Activated CD4-positive, alpha-beta T cell treated with anti-CD3 and anti-CD28 coated beads, Interleukin-2, amount 10 ng/mL, durations not matched to agents 7 days and 5 days (primary cell): ENCODE results near the gene KCNE2. TPM values are rescaled to one million over a fixed set of nuclear protein-coding genes. Genes with fewer than 3 reads are reported as not detected.

Source experiments
- CTCF ChIA-PET: fragments of 350-600 bp; sonication (Branson Sonifier 250); formaldehyde crosslinking; loops from one replicate; lab custom pipeline; 2021; ENCODE audit warnings: antibody characterized with exemption; lab: Charles Lee
- POLR2A ChIA-PET: fragments of 350-600 bp; sonication (Branson Sonifier 250); formaldehyde crosslinking; loops from one replicate; lab custom pipeline; 2021; ENCODE audit warnings: antibody characterized with exemption; lab: Charles Lee
- DNase-seq: peaks from one replicate; pipeline ENCODE4 v3.0.0-alpha.2; 2020
- H3K27ac Mint-ChIP-seq: one replicate; pipeline ENCODE4 v1.8.0; 2021; ENCODE audit warnings: mild to moderate bottlenecking, moderate library complexity, mixed read lengths
- H3K27me3 Mint-ChIP-seq: one replicate; pipeline ENCODE4 v1.8.0; 2021; ENCODE audit warnings: mixed read lengths
- H3K36me3 Mint-ChIP-seq: one replicate; pipeline ENCODE4 v1.8.0; 2021; ENCODE audit warnings: low read depth, mixed read lengths
- H3K4me1 Mint-ChIP-seq: one replicate; pipeline ENCODE4 v1.8.0; 2021; ENCODE audit warnings: mixed read lengths
- H3K4me3 Mint-ChIP-seq: one replicate; pipeline ENCODE4 v1.8.0; 2021; ENCODE audit warnings: mild to moderate bottlenecking, moderate library complexity, mixed read lengths
- H3K9me3 Mint-ChIP-seq: one replicate; pipeline ENCODE4 v1.8.0; 2021; ENCODE audit warnings: mixed read lengths
- total RNA-seq, 2 experiments: library from RNA; stranded (reverse); gene quantifications; one replicate each; pipeline ENCODE4 v1.2.3, GENCODE V29; 2021

The KCNE2 gene, protein sequence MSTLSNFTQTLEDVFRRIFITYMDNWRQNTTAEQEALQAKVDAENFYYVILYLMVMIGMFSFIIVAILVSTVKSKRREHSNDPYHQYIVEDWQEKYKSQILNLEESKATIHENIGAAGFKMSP
- not detected for total RNA-seq

- CTCF ChIA-PET, result no interaction called here
- DNase-seq, result no peak
Measured at GRCh38 chr21:34363733-34364132, at the start of gene KCNE2. TSS of gene KCNE2 (plus strand) at chr21:34364006. CDS start at chr21:34370479, 6,473 bp downstream.

GRCh38 chr21:34319585-34319984, 44.2 kb upstream of the KCNE2 start:
- ChIA-PET CTCF (no interaction called here), POLR2A (no interaction called here)
- no peaks in the 10 kb centered on the region for H3K4me1 Mint-ChIP-seq
- H3K4me3 Mint-ChIP-seq, result no peak overlapping the region
- H3K9me3 Mint-ChIP-seq, result no peaks in the 10 kb centered on the region
- H3K27me3 Mint-ChIP-seq, result peaks cover 19% of the 10 kb centered on the region
- no peak for DNase-seq
- no peak overlapping the region for H3K27ac Mint-ChIP-seq
- no peaks in the 10 kb centered on the region for H3K36me3 Mint-ChIP-seq

More at GRCh38 chr21:34363733-34364132, at the start of gene KCNE2:
- Mint-ChIP-seq H3K9me3 (peaks cover 2% of the 10 kb centered on the region), H3K4me3 (no peak within 1 kb of the TSS), H3K36me3 (no peaks in the 10 kb centered on the region), H3K27ac (no peak within 1 kb of the TSS), H3K4me1 (peaks cover 6% of the 10 kb centered on the region), H3K27me3 (peaks cover 17% of the 10 kb centered on the region)
- POLR2A ChIA-PET, result no interaction called here

GRCh38 chr21:34320011-34320410, 43.8 kb upstream of the KCNE2 start:
- Mint-ChIP-seq H3K4me3 (no peak overlapping the region), H3K27me3 (peaks cover 19% of the 10 kb centered on the region), H3K36me3 (no peaks in the 10 kb centered on the region), H3K4me1 (no peaks in the 10 kb centered on the region), H3K27ac (no peak overlapping the region), H3K9me3 (no peaks in the 10 kb centered on the region)
- ChIA-PET CTCF (no interaction called here), POLR2A (no interaction called here)
- no peak for DNase-seq

DNA sequence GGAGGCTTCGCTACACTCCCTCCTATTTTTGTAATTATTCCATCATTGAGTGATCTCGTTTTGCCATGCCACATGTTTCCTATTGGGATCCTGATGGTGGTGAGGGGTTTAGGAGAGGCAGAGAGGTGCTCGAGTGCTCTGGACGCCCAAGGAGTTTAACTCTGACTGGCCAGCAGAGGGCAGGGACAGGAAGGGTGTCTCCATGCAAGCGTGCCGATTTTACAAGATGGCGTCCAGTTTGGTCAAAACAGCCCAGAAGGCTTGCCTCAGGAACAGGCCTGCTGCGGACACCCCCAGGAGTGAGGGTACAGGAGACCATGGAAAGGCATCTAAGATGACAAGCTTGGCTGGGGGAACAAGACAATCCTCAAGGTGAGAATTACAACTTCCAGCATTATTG, 33.8 kb upstream of the KCNE2 start:
- Mint-ChIP-seq H3K9me3 (peaks cover 9% of the 10 kb centered on the region), H3K27me3 (peaks cover 6% of the 10 kb centered on the region), H3K36me3 (no peaks in the 10 kb centered on the region), H3K4me1 (no peaks in the 10 kb centered on the region), H3K27ac (no peak overlapping the region), H3K4me3 (no peak overlapping the region)
- DNase-seq, result no peak
- POLR2A ChIA-PET, result no interaction called here
- CTCF ChIA-PET, result no interaction called here

- CTCF ChIA-PET, result no interaction called here
- H3K9me3 Mint-ChIP-seq, result peaks cover 9% of the 10 kb centered on the region
Measured at GRCh38 chr21:34331726-34332125, 32.1 kb upstream of the KCNE2 start.

DNA sequence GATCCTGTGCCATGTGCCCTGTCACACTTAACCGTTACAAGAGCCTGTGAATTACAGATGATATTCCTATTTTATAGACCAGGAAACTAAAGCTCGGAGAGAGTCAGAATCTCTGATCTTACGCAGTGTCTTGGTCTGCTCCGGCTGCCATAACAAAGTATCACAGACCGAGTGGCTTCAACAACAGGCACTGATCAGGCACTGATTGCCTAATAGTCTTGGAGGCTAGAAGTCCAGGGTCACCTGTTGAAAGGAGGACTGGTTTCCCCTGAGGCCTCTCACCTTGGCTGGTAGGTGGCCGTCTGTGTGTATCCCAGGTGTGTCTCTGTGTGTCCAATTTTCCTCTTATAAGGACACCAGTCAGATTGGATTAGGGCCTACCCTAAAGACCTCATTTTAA, 31.5 kb upstream of the KCNE2 start:
- H3K27me3 Mint-ChIP-seq, result peaks cover 2% of the 10 kb centered on the region
- no peaks in the 10 kb centered on the region for H3K36me3 Mint-ChIP-seq
- DNase-seq, result no peak
- no peak overlapping the region for H3K27ac Mint-ChIP-seq
- ChIA-PET POLR2A (no interaction called here), CTCF (no interaction called here)
- H3K9me3 Mint-ChIP-seq, result peaks cover 9% of the 10 kb centered on the region
- H3K4me3 Mint-ChIP-seq, result no peak overlapping the region
- no peaks in the 10 kb centered on the region for H3K4me1 Mint-ChIP-seq

More at GRCh38 chr21:34331726-34332125, 32.1 kb upstream of the KCNE2 start:
- H3K36me3 Mint-ChIP-seq, result no peaks in the 10 kb centered on the region
- no peaks in the 10 kb centered on the region for H3K4me1 Mint-ChIP-seq
- POLR2A ChIA-PET, result no interaction called here
- H3K27me3 Mint-ChIP-seq, result peaks cover 3% of the 10 kb centered on the region
- H3K27ac Mint-ChIP-seq, result no peak overlapping the region
- H3K4me3 Mint-ChIP-seq, result no peak overlapping the region
- no peak for DNase-seq

DNA sequence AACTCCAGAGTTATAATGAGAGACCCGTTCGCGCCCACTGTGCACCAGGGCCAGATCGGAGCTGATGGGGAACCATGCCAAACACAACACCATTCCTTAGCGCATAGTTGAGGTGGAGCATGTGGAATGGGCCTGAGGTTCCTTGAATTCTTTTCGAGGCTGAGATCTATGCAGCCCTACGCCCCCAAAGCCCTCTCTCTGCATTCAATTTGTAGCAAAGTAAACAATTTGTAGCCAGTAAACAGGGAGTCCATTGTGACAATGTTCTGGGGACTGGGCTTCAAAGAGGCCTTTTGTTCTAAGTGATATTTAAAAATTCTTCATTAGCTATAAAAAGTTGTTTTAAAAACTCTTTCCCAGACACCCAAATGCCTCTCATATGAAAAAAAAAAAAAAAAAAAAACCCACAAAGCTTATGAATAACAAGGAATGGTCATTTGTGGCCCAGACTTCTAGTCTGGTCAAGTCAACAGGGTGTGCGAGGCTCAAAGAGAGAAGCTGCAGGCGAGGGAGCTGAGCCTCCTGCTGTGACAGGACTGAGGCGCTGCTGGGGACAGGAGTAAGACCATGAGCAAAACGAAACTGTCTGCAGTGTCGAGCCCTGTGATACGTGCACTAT, 30.6 kb upstream of the KCNE2 start:
- DNase-seq, result no peak
- Mint-ChIP-seq H3K4me3 (no peak overlapping the region), H3K27me3 (no peaks in the 10 kb centered on the region), H3K36me3 (no peaks in the 10 kb centered on the region), H3K4me1 (no peaks in the 10 kb centered on the region), H3K27ac (no peak overlapping the region), H3K9me3 (peaks cover 9% of the 10 kb centered on the region)
- CTCF ChIA-PET, result interaction anchor here (0.8 to 1.7 kb wide), 3 partner anchors 15 to 409 kb away, joined by 3 to 5 read pairs (median 3); no protein-coding TSS in a partner anchor
- POLR2A ChIA-PET, result no interaction called here

DNA sequence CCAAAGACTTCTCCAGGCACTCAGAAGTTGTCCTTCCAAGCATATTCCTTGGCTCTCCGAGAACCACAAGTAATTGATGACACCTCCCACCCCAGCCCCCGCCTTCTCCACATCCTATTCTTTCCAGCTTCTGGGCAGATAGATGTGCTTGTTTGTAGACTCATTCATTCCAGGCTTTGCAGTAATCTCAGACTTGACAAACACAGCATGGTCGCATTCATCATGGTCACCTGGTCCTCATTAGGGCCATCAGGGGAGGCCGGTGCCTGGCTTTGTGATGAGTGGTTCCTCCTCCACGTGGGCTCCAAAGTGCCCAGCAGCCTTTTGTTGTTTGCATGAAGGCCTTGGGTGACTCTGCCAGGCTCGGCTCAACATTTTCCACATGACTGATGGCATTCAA, 28.5 kb upstream of the KCNE2 start:
- ChIA-PET POLR2A (no interaction called here), CTCF (no interaction called here)
- Mint-ChIP-seq H3K36me3 (no peaks in the 10 kb centered on the region), H3K4me3 (no peak overlapping the region), H3K27ac (no peak overlapping the region), H3K27me3 (no peaks in the 10 kb centered on the region), H3K9me3 (no peaks in the 10 kb centered on the region), H3K4me1 (no peaks in the 10 kb centered on the region)
- DNase-seq, result no peak

- no peak for DNase-seq
- ChIA-PET CTCF (interaction anchor here (2.3 kb wide), 1 partner anchor 11 kb away, joined by 13 read pairs; no protein-coding TSS in a partner anchor), POLR2A (no interaction called here)
- Mint-ChIP-seq H3K36me3 (no peaks in the 10 kb centered on the region), H3K9me3 (no peaks in the 10 kb centered on the region), H3K27me3 (no peaks in the 10 kb centered on the region), H3K27ac (no peak overlapping the region), H3K4me1 (peaks cover 3% of the 10 kb centered on the region), H3K4me3 (no peak overlapping the region)
Measured at GRCh38 chr21:34336245-34336644, 27.6 kb upstream of the KCNE2 start.

DNA sequence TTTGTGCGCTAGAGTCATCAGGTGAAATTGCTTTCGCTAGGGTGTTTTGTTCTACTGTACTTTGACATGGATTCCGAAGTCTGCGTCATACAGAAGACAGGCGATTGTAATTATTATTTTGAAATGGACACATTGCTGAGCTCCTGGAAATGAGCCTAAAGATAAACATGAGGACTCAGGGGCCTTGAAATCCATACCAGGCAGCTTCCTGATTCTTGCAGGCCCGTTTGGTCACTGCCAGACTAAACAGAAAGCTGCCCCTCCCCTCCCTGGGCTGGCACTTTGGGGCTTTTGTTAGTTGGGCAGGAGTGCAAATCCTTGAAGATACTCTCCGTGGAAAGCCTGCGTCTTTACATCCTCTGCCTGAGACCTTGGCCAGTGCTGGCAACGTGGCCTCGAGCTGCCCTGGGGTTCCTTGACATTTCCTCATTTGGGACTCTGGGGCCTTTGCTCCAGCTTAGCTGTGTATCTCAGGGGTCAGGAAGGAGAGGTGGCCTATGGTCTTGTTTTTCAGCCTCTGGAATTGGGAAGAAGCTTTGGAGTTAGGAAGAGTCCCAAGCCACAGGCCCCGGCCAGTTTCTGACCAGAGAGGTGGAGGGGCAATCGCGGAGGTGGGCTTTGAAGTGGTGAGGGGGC, 26.9 kb upstream of the KCNE2 start:
- Mint-ChIP-seq H3K36me3 (no peaks in the 10 kb centered on the region), H3K27ac (no peak overlapping the region), H3K27me3 (no peaks in the 10 kb centered on the region), H3K4me1 (peaks cover 3% of the 10 kb centered on the region), H3K4me3 (no peak overlapping the region), H3K9me3 (no peaks in the 10 kb centered on the region)
- CTCF ChIA-PET, result interaction anchor here (2.3 kb wide), 1 partner anchor 11 kb away, joined by 13 read pairs; no protein-coding TSS in a partner anchor
- POLR2A ChIA-PET, result no interaction called here
- no peak for DNase-seq

DNA sequence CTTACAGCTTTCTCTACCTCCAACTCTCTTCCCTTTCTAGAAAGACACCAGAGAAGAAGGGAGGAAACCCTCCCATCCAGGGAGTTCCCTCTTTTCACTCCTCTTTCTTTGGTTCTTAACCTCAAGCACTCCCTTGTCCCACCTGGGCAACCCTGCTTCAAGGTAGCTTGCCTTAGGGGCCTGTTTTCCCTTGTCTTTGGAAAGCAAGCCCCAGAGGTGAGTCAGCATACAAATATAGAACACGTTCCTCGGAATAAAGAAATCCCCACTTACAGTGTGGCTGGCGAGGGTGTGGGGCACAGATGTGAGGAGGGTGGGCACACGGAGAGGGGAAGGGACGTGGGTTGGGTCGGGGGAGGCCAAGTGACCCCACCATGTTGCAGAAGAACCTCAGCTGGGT, 26.1 kb upstream of the KCNE2 start:
- H3K27me3 Mint-ChIP-seq, result no peaks in the 10 kb centered on the region
- CTCF ChIA-PET, result interaction anchor here (2.3 kb wide), 1 partner anchor 10 kb away, joined by 13 read pairs; no protein-coding TSS in a partner anchor
- DNase-seq, result no peak
- no peaks in the 10 kb centered on the region for H3K9me3 Mint-ChIP-seq
- H3K4me3 Mint-ChIP-seq, result no peak overlapping the region
- H3K4me1 Mint-ChIP-seq, result peaks cover 3% of the 10 kb centered on the region
- no peak overlapping the region for H3K27ac Mint-ChIP-seq
- no peaks in the 10 kb centered on the region for H3K36me3 Mint-ChIP-seq
- POLR2A ChIA-PET, result no interaction called here

DNA sequence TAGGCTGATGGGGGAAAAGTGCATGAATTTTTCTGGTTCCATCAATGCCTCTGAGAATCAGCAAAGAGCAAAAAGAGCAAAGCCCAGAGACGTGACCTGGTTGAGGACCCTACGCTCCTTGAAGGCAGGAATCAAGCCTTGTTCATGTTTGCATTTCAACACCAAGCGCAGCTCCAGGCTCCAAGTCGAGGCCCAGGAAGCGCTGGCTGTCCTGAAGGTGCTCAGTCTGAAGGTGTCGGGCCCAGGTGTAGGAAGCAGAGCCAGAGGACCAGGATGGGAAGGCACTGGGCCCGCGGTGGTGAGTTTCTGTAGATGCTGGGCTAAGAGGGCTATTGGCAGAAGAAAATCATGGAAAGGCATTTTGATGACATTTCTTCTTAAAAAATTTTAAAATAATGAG, 25.6 kb upstream of the KCNE2 start:
- Mint-ChIP-seq H3K9me3 (no peaks in the 10 kb centered on the region), H3K4me3 (no peak overlapping the region), H3K27ac (no peak overlapping the region), H3K36me3 (no peaks in the 10 kb centered on the region), H3K27me3 (no peaks in the 10 kb centered on the region), H3K4me1 (peaks cover 3% of the 10 kb centered on the region)
- DNase-seq, result no peak
- POLR2A ChIA-PET, result no interaction called here
- CTCF ChIA-PET, result interaction anchor here (2.3 kb wide), 1 partner anchor 9 kb away, joined by 13 read pairs; no protein-coding TSS in a partner anchor

GRCh38 chr21:34340061-34340460, 23.7 kb upstream of the KCNE2 start:
- CTCF ChIA-PET, result interaction anchor here (1.1 kb wide), 1 partner anchor 22 kb away, joined by 5 read pairs; no protein-coding TSS in a partner anchor
- Mint-ChIP-seq H3K4me3 (no peak overlapping the region), H3K27ac (no peak overlapping the region)

More at GRCh38 chr21:34340061-34340460, 23.7 kb upstream of the KCNE2 start:
- no peaks in the 10 kb centered on the region for H3K27me3 Mint-ChIP-seq
- POLR2A ChIA-PET, result no interaction called here
- peaks cover 3% of the 10 kb centered on the region for H3K4me1 Mint-ChIP-seq
- DNase-seq, result no peak
- H3K9me3 Mint-ChIP-seq, result no peaks in the 10 kb centered on the region
- no peaks in the 10 kb centered on the region for H3K36me3 Mint-ChIP-seq
